Measurements from ENCODE around the gene EPB41L5.

DNA sequence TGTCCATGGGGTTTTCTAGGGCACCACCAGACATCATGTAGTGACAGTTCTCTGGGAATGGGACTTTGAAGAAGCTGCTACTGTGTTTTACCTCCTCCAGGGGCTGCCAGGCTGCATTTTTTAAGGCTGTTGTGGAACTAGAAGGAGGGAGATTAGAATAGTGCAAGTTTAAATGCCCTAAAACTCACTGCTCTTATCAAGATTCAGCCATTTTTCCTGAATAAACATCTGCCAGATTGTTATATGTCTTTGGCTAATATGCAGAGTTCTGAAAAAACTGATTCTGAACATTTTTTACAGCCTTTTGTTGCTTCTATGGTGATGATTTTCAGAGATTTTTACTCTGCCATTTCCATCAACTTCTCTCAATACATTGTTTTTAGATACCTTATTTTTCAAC lies 8.6 kb upstream of the EPB41L5 start:
- TF ChIP-seq, protein P1, sequence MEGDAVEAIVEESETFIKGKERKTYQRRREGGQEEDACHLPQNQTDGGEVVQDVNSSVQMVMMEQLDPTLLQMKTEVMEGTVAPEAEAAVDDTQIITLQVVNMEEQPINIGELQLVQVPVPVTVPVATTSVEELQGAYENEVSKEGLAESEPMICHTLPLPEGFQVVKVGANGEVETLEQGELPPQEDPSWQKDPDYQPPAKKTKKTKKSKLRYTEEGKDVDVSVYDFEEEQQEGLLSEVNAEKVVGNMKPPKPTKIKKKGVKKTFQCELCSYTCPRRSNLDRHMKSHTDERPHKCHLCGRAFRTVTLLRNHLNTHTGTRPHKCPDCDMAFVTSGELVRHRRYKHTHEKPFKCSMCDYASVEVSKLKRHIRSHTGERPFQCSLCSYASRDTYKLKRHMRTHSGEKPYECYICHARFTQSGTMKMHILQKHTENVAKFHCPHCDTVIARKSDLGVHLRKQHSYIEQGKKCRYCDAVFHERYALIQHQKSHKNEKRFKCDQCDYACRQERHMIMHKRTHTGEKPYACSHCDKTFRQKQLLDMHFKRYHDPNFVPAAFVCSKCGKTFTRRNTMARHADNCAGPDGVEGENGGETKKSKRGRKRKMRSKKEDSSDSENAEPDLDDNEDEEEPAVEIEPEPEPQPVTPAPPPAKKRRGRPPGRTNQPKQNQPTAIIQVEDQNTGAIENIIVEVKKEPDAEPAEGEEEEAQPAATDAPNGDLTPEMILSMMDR (IDR thresholded peaks at IDR 0.05; ENCODE audit: poor library complexity) = no peak
- TF ChIP-seq EZH2 (IDR thresholded peaks at IDR 0.05; ENCODE audit: borderline replicate concordance) = no peak

All from hepatocyte (in vitro differentiated cells).